HG03095 (cell line): Measurements from ENCODE around the gene ANO3.
"Not testable (repeated sequence)": the region's sequence is repeated elsewhere in the genome, so short reads cannot be mapped to it uniquely, and the experiment has no call there.

Source experiments
- ATAC-seq: cut with Tn5 transposase; IDR thresholded peaks from one replicate; pipeline ENCODE4 v1.9.1; 2021; ENCODE audit warnings: moderate library complexity; ENCODE audit not compliant: unreplicated experiment

Gene ANO3

DNA sequence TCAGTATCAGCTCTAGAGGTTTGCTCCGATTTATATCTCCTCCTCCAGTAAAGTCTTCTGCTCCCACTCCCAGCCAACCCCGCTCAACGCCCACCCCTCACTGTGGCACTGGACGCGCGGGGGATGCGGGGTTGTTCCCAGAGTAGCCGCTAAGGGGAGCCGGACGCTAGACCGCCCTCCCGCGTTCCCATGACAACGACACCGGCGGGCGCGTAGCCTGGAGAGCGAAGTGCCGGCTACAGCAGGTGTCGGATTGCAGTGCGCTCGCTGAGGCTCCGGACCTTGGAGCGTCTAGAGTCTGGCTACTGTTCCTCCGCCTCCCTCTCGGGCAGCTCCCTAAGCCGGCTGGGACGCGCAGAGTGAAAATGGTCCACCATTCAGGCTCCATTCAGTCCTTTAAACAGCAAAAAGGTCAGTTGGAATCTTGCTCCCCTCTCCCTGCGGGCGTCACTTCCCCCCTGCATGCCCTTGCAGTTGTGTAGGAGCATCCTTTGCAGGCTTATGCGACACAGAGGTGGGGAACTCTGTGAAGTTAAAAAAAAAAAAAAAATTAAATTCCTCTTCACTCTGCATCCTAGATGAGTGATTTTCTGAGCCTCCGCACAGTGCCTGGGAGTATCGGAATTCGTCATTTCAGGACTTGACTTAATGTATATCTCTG, at the start of gene ANO3:
Gene ANO3, plus strand, starts transcription at position 220 of the 661 bp plus-strand sequence. Its CDS starts 146 bp downstream, at position 366.
- peak; percentile 95 for ATAC-seq

DNA sequence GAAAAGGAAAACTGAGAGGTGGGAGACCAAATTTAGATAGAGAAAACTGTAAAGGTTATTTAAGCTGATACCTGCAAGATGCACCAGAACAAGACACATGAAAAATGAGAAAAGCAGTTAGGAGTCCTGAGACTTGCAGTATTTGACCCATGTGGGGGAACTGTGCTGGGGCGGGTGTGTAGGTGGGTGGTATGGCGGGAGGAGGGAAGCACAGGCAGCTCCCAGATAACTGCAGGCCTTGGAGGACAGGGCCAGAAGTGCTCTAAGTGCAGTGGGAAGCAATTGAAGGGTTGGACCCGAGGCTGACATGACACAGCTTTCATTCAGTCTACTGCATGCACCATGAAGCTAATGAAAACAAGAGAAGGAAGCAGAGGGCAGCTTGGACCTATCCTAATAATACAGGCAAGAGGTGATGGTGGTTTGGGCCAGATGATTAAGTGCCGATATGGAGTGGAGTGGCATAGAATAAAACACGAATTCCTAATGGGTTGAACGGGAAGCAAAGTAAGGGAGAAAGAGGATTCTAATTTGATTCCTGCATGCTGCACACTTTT, 48.0 kb upstream of the ANO3 start:
- no peak for ATAC-seq

DNA sequence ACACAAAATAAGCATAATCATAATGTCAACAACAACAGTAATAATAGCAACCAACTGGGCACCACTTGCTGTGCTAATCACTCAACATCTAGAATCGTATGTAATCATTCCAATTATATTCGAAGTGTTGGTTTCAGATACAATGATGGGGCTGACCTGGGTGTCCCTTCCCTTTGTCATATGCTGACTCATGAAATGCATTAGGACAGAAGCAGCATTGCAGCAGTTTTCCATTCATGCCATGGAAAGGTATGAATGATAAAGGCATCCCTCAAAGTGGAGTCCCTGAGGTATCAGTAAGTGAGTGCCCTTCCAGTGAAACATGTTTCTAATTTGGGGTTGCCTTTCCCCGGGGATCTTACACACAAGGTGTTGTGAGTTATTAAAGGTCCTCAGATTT, 46.3 kb upstream of the ANO3 start:
- no peak for ATAC-seq

DNA sequence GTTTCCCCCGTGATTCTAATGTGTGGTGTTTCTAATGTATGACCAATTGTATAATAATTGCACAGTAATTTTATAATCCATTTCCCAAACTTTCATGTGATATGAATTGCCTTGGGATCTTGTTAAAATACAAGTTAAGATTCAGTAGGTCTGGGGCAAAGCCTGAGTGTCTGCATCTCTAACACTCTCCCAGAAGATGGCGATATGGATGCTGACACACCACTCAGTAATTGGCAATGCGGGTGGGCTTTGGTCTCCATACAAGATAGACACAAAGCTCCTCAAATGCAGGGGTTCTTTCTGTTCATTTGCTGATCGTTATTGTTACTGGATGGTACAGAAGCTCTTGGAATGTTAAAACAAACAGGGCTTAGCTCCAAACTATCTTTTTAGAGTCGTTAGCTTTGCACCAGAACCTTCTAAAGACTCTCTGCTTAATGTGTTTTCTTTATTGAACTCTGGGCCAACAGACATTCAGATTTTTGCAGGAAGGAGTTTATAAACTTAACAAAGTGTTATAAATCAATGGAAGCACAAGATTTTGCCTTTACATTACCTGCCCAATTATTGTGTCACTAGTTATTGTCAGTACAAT, 45.4 kb upstream of the ANO3 start:
- ATAC-seq, result no peak

DNA sequence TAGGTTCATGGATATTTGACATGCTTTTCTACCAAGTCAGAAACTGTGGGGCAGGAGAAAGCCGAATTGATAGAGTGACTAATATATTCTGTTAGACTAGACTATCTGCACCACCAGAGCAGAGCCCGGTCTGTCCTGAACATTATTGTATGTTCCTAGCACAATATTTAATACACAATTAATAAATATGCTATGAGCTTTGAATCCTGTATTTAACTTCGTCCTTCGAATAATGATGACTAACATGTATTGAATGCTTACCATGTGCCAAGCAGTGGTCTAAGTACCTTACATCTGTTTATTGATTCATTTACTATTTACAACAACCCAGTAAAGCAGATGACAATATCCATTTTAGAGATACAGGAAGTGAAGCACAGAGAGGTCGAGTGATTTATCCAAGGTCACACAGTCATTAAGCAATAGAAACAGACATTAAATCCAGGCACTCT, 44.8 kb upstream of the ANO3 start:
- no peak for ATAC-seq

DNA sequence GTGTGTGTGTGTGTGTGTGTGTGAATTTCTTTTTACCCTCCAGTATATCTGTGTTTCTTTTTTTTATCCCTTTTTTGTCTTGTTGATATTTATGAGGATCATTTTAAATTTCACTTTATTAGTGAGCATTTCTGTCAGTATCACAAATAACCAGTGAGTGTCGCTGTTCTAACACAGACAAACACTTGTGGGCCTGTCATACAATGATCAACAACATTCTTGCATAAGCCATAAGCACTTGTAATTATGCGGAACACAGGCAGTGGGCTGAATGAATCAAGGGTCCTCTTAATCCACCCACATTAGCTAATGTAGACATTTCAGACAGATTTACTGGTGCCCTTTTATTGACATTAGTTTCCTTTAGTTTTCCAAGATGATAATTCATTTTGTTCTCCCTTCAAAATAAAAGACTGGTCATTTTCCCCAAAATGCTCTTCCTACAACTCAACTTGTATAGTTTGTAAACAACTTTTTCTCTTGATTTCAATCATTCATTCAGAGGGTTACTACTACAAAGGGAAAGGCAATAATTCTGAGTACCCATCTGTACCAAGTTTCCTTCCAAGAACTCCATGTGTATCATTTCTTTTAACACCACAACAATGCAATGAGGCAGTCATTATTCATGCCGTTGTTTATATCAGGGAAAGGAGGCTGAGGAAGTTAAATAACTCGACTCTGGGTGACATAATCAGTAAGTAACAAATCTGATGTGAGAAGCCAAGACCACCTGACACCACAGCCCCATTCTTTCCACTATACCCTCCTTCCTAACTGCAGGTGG, 34.5 kb upstream of the ANO3 start:
- peak; percentile 77 for ATAC-seq

GRCh38 chr11:26316372-26316771, 15.6 kb upstream of the ANO3 start:
- not testable (repeated sequence) for ATAC-seq

DNA sequence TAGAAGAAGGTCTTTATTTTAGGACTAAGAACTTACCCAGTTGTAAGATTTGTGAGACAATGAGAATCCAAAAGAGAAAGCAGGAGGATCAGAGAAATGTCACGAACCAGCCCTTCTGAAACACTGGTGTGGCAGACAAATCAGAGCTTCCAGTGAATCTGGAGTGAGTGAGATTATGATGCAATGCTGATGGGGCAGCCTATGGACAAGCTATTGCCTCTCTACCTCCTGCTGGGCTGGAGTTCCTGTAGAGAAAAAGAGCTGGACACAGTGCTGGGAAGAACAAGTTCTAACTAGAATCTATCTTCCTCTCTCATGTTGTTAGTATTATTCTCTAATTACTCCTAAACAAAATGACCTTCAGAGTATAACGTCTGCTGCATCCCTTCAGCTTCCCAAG, 12.0 kb upstream of the ANO3 start:
- ATAC-seq, result no peak

GRCh38 chr11:26321516-26321915, 10.4 kb upstream of the ANO3 start:
- no peak for ATAC-seq

GRCh38 chr11:26322335-26323067, 9.4 kb upstream of the ANO3 start:
- ATAC-seq, result no peak

DNA sequence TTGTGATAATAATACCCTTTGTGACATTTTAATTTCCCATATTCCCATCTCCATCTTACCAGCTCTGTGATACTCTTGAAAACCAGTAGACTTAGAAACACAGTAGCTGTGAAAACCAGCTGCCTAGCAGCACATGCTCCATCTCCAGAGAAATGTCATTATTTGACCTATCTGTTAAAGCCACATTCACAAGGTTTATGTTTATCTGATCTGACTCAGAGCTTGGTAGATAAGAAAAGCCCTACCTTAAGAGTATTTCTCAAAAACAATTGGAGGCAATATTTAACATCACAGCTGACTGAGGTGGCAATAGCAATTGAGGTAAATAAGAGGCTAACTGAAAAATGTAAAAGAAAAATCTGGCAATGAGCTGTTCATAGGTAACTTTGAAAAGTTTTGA, 8.1 kb upstream of the ANO3 start:
- ATAC-seq, result no peak

GRCh38 chr11:26324270-26324669, 7.7 kb upstream of the ANO3 start:
- ATAC-seq, result no peak

DNA sequence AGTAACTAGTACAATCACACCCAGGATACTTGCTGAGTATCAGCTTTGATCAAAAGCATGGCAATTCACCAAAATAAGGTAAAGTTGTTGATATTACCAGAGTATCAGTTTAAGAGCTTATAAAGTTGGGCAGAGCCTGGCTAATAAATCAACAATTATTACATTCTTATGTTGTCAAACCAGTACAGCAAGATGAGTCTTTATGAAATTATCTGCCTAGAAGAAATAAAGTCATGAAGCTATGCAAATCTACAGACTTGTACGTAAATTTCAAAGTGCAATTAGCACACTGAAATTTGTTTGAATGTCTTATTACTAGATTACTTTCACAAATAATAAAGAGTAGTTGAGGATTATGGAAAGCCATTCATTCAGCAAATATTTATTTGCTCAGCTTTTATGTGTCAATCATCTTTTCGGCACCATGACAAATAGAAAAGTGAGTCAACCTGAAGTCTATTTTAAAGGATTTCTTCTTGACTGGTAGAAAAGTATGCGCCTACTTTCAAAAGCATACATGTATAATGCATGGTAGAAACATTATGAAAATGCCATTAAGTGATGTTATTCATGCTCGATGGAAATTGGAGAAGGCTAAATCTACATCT, 5.0 kb upstream of the ANO3 start:
- no peak for ATAC-seq

DNA sequence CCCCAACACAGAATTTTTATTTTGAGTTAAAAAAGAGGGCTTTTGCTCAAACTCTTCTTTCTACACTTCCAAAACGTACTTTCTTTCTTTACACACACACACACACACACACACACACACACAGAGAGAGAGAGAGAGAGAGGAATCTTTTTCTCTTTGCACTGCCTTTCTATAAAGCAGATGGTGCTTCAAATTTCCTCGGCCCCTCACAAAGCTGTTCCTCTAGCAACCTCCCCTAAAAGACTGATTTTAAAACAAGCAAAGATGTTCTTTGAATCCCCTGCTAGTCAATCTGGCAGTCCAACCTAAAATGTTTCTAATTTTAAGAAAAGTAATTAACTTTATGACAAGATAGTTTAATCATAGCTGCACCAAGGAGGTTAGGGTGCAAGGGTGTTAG, 2.7 kb upstream of the ANO3 start:
- no peak for ATAC-seq

DNA sequence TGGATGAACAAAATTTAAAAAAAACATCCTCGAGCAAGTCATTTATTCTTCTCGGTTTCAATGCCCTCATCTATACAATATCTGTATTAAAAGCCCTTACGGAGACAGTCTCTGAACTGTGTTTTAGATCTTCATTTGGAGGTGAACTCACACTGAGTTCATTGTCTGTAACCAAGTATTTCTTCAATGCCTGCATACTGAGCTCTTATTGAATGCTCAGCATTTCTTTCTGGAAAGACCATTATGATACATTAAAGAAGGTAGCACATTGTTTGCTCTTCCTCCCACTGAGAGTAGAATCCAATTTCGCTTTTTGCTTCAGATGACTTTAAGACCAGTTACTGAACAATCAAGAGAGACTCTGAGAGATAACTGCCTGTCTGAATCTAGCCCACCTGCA, 1.7 kb upstream of the ANO3 start:
- ATAC-seq, result no peak

DNA sequence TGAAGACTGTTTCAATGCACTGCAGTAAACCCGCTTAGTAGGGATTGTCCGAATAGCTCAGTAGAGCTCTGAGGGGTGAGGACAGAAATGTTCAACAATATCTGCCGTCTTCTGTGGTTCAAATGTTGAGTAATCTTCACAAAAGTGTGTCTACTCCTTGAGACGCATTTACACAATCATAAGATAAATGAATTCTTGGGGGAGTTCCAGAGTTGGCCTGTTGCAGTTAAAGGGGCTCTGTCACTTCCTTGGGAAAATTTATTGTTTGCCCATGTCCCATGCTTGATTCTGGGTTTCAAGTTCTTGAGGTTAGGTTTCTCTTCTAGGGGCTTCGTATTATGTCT, 614 bp downstream of the ANO3 start:
- no peak for ATAC-seq

- no peak for ATAC-seq
These were observed 2.0 kb downstream of the ANO3 start for GRCh38 chr11:26333906-26334305.

GRCh38 chr11:26335903-26336302, 4.0 kb downstream of the ANO3 start:
- no peak for ATAC-seq

GRCh38 chr11:26344647-26345046, 12.7 kb downstream of the ANO3 start:
- no peak for ATAC-seq

GRCh38 chr11:26348776-26349175, 16.8 kb downstream of the ANO3 start:
- no peak for ATAC-seq

DNA sequence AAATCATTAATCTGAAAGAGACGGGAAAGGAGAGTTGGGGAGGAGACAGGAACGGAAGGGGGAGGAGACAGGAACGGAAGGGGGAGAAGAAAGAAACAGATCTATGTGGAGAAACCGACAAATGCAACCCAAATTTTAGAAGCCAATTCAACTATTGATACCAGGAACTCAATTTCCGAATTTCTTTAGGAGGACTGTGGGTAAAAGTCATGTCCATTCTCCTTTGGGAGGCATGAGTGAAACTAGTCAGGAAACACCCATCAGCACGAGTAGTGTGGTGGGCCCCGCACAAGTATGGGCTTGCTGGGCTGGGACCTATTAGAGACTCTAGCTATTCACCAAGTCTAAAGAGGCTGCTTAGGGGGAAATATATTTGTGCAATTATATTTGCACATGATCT, 18.1 kb downstream of the ANO3 start:
- no peak for ATAC-seq
